22Rv1 (cell line): Measurements from ENCODE around the gene CRACR2A.

Source experiments
- CTCF ChIP-seq: fragments of 450-650 bp; IDR thresholded peaks from 2 replicates; pipeline ENCODE4 v1.5.1; 2017; ENCODE audit warnings: mild to moderate bottlenecking
- ZFX ChIP-seq: fragments of 450-650 bp; IDR thresholded peaks from 2 replicates; pipeline ENCODE4 v1.6.1; 2017; ENCODE audit warnings: antibody characterized with exemption, borderline replicate concordance

DNA sequence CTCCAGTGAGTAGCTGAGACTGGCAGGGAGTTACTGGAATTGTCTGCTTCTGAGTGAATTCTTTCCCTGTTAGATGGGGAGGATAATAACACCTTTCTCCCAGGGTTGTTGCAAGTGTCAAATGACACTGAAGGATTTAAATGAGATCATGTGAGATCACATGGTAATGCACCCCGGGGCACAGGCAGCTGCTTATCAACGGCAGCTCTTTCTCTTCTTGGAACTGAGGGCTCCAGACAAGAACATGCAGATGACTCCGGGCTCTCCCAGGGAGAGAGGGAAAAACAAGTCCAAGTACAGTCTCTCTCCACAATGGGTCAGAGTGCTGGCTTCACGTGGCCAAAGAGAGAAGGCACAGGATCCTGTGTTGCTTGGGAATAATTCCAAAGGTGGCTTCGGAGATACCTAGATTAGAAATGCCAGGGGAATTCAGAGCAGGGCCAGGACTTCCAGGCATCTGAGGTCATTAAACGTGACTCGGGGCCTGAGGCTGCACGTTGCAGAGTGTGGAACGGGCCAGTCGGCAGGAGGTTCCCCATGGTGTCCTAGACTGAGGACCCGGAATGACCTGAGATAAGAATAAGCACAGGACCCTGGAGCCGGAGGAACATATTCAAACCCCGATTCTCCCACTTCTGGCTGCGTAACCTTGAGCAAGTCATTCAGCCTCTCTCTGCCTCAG is 152.7 kb downstream of the CRACR2A start:
- TF ChIP-seq CTCF (no peak), ZFX (no peak)
